ENCODE measurements around the gene MSI2. TPM values are rescaled to one million over a fixed set of nuclear protein-coding genes. Genes with fewer than 3 reads are reported as not detected.

Gene MSI2
- total RNA-seq, 1 donor, result 46.6 TPM

- Histone ChIP-seq H3K27me3 (ENCODE audit: insufficient read depth, low read length) (no peaks in the 10 kb centered on the region), H3K4me3 (ENCODE audit: low read length) (no peak overlapping the region), H3K4me1 (ENCODE audit: insufficient read depth, low read length) (peaks cover 10% of the 10 kb centered on the region), H3K9me3 (ENCODE audit: low read depth, low read length) (no peaks in the 10 kb centered on the region)
Measured at GRCh38 chr17:57697197-57697596, 440.9 kb downstream of the MSI2 start.

- Histone ChIP-seq H3K9me3 (ENCODE audit: low read depth, low read length) (no peaks in the 10 kb centered on the region), H3K27me3 (ENCODE audit: insufficient read depth, low read length) (no peaks in the 10 kb centered on the region), H3K4me3 (ENCODE audit: low read length) (no peak overlapping the region), H3K4me1 (ENCODE audit: insufficient read depth, low read length) (peaks cover 10% of the 10 kb centered on the region)
Measured at GRCh38 chr17:57697891-57698711, 441.8 kb downstream of the MSI2 start.

DNA sequence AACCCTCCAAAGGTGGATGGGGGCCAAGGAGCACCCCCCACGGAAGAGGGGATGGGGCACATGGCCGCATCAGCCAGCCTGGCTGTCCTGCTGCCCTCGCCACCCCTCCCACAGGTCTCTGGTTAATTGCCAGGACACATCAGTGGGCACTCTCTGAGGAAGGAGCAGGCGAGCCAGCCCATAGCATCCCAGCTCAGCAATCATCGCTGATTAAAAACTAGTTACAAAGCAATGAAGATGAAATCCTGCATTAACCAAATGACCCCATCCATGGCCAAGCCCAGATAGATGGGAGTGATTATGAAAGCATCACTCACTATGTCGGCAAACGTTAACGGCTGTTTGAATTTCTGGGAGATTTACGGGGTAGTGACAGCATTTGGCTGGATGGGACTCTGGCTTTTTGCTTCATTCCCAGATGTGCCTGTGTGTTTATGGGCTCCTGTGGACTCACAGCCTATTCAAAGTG is 443.5 kb downstream of the MSI2 start:
- no peak overlapping the region for H3K4me3 ChIP-seq (ENCODE audit: low read length)
- H3K27me3 ChIP-seq (ENCODE audit: insufficient read depth, low read length), result no peaks in the 10 kb centered on the region
- H3K4me1 ChIP-seq (ENCODE audit: insufficient read depth, low read length), result peaks cover 10% of the 10 kb centered on the region
- H3K9me3 ChIP-seq (ENCODE audit: low read depth, low read length), result no peaks in the 10 kb centered on the region

DNA sequence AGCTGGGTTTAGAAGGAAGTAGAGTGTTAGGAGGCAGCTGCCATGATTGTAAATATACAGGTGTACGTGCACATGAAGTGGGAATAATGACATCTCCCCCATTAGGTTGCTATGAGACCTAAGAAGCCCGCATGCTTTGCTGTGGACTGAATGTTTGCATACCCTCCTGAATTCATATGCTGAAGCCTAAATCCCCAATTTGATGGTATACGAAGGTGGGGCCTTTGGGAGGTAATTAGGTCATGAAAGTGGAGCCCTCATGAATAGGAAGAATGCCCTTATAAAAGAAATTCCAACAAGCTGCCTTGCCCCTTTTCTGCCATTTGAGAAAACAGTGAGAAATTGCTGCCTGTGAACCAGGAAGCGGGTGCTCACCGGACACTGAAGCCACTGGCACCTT is 444.8 kb downstream of the MSI2 start:
- Histone ChIP-seq H3K4me1 (ENCODE audit: insufficient read depth, low read length) (peaks cover 10% of the 10 kb centered on the region), H3K27me3 (ENCODE audit: insufficient read depth, low read length) (no peaks in the 10 kb centered on the region), H3K9me3 (ENCODE audit: low read depth, low read length) (no peaks in the 10 kb centered on the region), H3K4me3 (ENCODE audit: low read length) (no peak overlapping the region)

GRCh38 chr17:57703273-57703672 is 446.9 kb downstream of the MSI2 start:
- Histone ChIP-seq H3K27me3 (ENCODE audit: insufficient read depth, low read length) (no peaks in the 10 kb centered on the region), H3K4me3 (ENCODE audit: low read length) (no peak overlapping the region)

DNA sequence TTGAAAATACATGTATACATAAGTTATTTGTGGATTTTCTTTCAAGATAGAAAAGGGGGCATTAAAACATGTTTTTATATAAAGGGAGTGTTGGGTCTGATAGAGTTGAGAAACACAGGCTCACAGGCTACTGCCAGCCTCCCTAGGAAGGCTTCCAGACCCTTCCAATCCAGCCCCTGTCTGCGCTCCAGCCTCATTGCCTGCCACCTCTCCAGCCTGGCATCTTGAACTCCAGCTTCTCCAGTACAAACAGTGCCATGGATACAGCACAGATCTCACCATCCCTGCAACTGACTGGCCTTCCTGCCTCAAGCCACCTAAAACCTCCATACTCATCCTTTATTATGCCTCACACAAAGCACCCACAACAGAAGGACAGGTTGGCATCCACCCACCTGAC is 448.1 kb downstream of the MSI2 start:
- Histone ChIP-seq H3K4me3 (ENCODE audit: low read length) (no peak overlapping the region), H3K9me3 (ENCODE audit: low read depth, low read length) (no peaks in the 10 kb centered on the region), H3K27me3 (ENCODE audit: insufficient read depth, low read length) (no peaks in the 10 kb centered on the region), H3K4me1 (ENCODE audit: insufficient read depth, low read length) (no peaks in the 10 kb centered on the region)

More at GRCh38 chr17:57703273-57703672, 446.9 kb downstream of the MSI2 start:
- Histone ChIP-seq H3K9me3 (ENCODE audit: low read depth, low read length) (no peaks in the 10 kb centered on the region), H3K4me1 (ENCODE audit: insufficient read depth, low read length) (peaks cover 4% of the 10 kb centered on the region)

DNA sequence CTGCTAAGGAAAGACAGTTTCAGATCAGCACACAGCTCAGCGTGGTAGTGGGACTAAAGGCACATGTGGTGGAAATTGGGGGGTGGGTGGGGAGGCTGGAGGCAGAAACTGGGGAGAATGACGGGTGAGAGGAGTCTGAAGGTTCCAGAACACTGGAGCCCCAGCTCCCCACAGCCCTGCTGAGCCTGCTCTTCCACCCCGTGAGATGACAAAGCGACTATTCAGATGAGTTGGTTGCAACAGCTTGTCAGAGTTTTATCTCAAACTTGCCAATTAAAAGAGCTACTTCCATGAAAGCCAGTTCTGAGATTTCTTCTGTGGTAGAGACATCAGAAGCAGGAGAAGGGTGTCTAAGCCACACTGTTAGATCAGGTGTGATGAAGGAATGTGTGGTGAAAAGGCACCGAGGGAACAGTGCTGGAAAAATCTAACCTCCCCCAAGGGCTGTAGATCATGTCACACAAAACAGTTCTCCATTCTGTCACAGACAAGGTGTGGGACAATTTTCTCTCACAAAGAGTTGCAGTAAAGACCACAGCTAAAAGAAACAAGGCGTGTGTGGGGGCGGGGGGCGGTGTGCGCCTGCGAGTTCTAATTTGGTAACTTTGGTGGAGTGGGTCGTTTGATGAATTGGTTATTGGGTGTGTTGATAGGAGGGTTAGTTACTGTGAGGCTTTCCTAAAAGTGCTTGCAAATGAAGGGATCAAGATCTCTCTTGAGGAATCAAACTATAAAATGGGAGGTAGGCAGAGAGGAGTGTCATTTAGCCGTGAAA is 449.8 kb downstream of the MSI2 start:
- Histone ChIP-seq H3K9me3 (ENCODE audit: low read depth, low read length) (no peaks in the 10 kb centered on the region), H3K4me3 (ENCODE audit: low read length) (no peak overlapping the region), H3K27me3 (ENCODE audit: insufficient read depth, low read length) (no peaks in the 10 kb centered on the region), H3K4me1 (ENCODE audit: insufficient read depth, low read length) (no peaks in the 10 kb centered on the region)

DNA sequence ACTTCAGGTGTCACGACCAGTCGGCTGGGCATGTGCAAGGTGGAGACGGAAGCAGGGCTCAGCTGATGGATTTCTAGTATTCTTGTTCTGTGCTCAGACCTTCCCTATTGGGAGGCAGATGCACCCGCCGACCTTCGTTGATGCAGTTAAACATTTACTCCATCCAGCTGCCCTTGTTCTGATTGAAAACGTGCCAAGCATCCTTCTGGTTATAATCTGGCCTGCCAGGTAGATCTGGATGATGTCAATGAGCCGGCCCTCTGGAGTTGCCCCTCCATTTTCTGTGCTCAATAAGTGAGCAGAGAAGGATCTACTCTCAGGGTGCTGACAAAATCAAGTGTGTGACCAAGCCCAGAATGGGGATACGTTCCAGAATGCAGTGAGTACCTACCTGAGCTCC is 450.4 kb downstream of the MSI2 start:
- Histone ChIP-seq H3K4me3 (ENCODE audit: low read length) (no peak overlapping the region), H3K4me1 (ENCODE audit: insufficient read depth, low read length) (no peaks in the 10 kb centered on the region), H3K27me3 (ENCODE audit: insufficient read depth, low read length) (no peaks in the 10 kb centered on the region), H3K9me3 (ENCODE audit: low read depth, low read length) (no peaks in the 10 kb centered on the region)

- no peaks in the 10 kb centered on the region for H3K27me3 ChIP-seq (ENCODE audit: insufficient read depth, low read length)
- H3K9me3 ChIP-seq (ENCODE audit: low read depth, low read length), result no peaks in the 10 kb centered on the region
- H3K4me1 ChIP-seq (ENCODE audit: insufficient read depth, low read length), result no peaks in the 10 kb centered on the region
- no peak overlapping the region for H3K4me3 ChIP-seq (ENCODE audit: low read length)
Measured at GRCh38 chr17:57707892-57708291, 451.6 kb downstream of the MSI2 start.

DNA sequence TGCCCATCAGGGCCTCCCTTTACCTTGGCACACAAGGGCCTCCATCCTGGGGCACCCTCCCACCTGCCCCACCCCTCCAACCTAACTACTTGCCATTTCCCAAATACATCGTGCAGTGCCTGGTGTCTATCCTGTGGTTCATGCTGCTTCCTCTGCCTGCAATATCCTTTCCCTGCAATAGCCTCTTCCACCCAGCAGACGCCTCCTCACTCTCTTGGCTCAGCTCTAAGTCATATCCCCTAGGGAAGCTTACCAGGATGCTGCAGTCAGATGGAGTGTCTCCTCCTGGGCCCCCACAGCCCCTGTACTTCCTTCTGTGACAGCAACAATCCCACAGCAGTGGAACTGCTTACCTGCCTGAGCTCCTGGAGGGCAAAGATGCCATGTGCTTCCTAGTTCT is 452.1 kb downstream of the MSI2 start:
- no peaks in the 10 kb centered on the region for H3K27me3 ChIP-seq (ENCODE audit: insufficient read depth, low read length)
- no peaks in the 10 kb centered on the region for H3K9me3 ChIP-seq (ENCODE audit: low read depth, low read length)
- no peaks in the 10 kb centered on the region for H3K4me1 ChIP-seq (ENCODE audit: insufficient read depth, low read length)
- no peak overlapping the region for H3K4me3 ChIP-seq (ENCODE audit: low read length)

DNA sequence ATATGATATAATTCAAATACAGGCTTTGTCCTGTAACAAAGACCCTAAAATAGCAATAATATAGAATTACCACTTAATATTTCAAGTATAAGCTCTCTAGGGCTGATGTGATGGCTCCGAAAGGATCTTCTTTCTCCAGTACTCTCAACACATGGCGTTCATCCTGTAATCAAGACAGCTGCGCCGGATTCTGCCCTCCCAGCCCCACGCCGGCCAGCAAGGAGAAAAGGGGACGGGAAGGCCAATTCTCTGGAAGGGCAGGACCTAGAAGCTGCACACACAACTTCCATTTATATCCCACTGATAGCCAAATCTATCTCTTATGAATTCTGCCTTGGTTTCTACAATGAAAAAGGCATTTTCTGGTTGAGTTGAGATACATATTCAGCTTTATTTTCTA is 456.8 kb downstream of the MSI2 start:
- no peaks in the 10 kb centered on the region for H3K4me1 ChIP-seq (ENCODE audit: insufficient read depth, low read length)
- H3K9me3 ChIP-seq (ENCODE audit: low read depth, low read length), result no peaks in the 10 kb centered on the region
- H3K27me3 ChIP-seq (ENCODE audit: insufficient read depth, low read length), result peaks cover 7% of the 10 kb centered on the region
- H3K4me3 ChIP-seq (ENCODE audit: low read length), result no peak overlapping the region

DNA sequence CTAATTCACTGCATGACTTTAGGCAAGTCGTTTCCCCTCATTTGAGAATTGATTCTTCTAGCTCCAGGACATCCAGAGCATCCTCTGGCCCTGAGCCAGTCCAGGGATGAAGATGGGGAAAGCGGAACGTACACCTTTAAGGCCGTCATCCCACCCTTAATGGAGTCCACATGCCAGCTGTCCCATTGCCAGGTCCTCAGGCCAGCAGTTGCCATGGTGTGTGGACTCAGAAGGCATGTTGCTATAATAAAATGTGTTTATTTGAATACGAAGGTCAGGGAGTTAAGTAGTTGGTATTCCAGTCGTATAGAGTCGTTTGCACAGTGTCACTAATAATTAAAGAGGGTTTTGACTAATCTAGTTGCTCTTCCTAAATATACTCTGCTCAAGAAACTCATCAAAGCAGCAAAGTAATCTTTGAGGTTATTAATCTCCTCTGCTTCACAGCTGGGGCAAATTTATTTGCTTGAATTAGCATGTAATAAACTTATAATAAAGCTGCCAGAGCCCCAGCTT is 458.4 kb downstream of the MSI2 start:
- H3K9me3 ChIP-seq (ENCODE audit: low read depth, low read length), result no peaks in the 10 kb centered on the region
- H3K4me1 ChIP-seq (ENCODE audit: insufficient read depth, low read length), result no peaks in the 10 kb centered on the region
- H3K4me3 ChIP-seq (ENCODE audit: low read length), result no peak overlapping the region
- peaks cover 7% of the 10 kb centered on the region for H3K27me3 ChIP-seq (ENCODE audit: insufficient read depth, low read length)

GRCh38 chr17:57715981-57716380 is 459.7 kb downstream of the MSI2 start:
- no peaks in the 10 kb centered on the region for H3K4me1 ChIP-seq (ENCODE audit: insufficient read depth, low read length)
- no peaks in the 10 kb centered on the region for H3K9me3 ChIP-seq (ENCODE audit: low read depth, low read length)
- H3K27me3 ChIP-seq (ENCODE audit: insufficient read depth, low read length), result peaks cover 7% of the 10 kb centered on the region
- H3K4me3 ChIP-seq (ENCODE audit: low read length), result no peak overlapping the region

- H3K4me1 ChIP-seq (ENCODE audit: insufficient read depth, low read length), result peaks cover 7% of the 10 kb centered on the region
- H3K27me3 ChIP-seq (ENCODE audit: insufficient read depth, low read length), result peaks cover 3% of the 10 kb centered on the region
Measured at GRCh38 chr17:57718878-57719277, 462.6 kb downstream of the MSI2 start.

GRCh38 chr17:57720386-57721035 is 464.2 kb downstream of the MSI2 start:
- Histone ChIP-seq H3K4me1 (ENCODE audit: insufficient read depth, low read length) (peaks cover 15% of the 10 kb centered on the region), H3K27me3 (ENCODE audit: insufficient read depth, low read length) (peaks cover 3% of the 10 kb centered on the region), H3K9me3 (ENCODE audit: low read depth, low read length) (no peaks in the 10 kb centered on the region), H3K4me3 (ENCODE audit: low read length) (no peak overlapping the region)

More at GRCh38 chr17:57718878-57719277, 462.6 kb downstream of the MSI2 start:
- Histone ChIP-seq H3K4me3 (ENCODE audit: low read length) (no peak overlapping the region), H3K9me3 (ENCODE audit: low read depth, low read length) (no peaks in the 10 kb centered on the region)
